Measurements from ENCODE around the gene JAKMIP1. TPM values are rescaled to one million over a fixed set of nuclear protein-coding genes. Genes with fewer than 3 reads are reported as not detected.

JAKMIP1 gene
- total and polyA plus RNA-seq, 2 of the 13 experiments (the other 11 are each of a cell fraction or from before 2014, with no cell fraction given) = not detected

DNA sequence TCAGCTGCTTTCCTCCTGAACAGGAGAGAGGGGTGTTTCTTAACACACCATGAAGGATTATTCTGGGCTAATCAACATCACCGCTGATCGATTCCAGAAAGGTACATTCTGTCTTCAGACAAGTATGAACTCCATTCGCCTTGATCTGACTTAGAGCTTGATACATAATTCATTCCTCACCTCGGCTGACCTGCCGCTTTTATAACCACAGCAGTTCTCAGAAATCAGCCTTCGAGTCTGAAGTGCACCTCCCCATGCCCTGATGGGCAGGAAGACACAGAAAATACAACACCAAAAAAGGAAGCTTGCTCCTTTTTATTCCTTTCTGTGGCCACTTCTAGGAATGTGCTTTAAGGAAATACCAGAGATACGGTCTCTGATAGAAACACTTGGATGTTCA, 85.7 kb downstream of the JAKMIP1 start (continued):
- TF ChIP-seq ZFX (CRISPR knock-in tag; IDR thresholded peaks at IDR 0.05; ENCODE audit: low read depth) (no peak), DPF2 (CRISPR knock-in tag; IDR thresholded peaks at IDR 0.05; ENCODE audit: borderline replicate concordance, low read depth) (no peak), YEATS2 (CRISPR knock-in tag; IDR thresholded peaks at IDR 0.05; ENCODE audit: borderline replicate concordance) (no peak), SUZ12 (IDR thresholded peaks at IDR 0.05; ENCODE audit: low read depth, low read length) (no peak), SP5 (CRISPR knock-in tag; IDR thresholded peaks at IDR 0.05; ENCODE audit: borderline replicate concordance, low read depth) (no peak), ZNF251 (CRISPR knock-in tag; IDR thresholded peaks at IDR 0.05) (no peak)
- TF ChIP-seq, protein P1, sequence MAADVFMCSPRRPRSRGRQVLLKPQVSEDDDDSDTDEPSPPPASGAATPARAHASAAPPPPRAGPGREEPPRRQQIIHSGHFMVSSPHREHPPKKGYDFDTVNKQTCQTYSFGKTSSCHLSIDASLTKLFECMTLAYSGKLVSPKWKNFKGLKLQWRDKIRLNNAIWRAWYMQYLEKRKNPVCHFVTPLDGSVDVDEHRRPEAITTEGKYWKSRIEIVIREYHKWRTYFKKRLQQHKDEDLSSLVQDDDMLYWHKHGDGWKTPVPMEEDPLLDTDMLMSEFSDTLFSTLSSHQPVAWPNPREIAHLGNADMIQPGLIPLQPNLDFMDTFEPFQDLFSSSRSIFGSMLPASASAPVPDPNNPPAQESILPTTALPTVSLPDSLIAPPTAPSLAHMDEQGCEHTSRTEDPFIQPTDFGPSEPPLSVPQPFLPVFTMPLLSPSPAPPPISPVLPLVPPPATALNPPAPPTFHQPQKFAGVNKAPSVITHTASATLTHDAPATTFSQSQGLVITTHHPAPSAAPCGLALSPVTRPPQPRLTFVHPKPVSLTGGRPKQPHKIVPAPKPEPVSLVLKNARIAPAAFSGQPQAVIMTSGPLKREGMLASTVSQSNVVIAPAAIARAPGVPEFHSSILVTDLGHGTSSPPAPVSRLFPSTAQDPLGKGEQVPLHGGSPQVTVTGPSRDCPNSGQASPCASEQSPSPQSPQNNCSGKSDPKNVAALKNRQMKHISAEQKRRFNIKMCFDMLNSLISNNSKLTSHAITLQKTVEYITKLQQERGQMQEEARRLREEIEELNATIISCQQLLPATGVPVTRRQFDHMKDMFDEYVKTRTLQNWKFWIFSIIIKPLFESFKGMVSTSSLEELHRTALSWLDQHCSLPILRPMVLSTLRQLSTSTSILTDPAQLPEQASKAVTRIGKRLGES (CRISPR knock-in tag; IDR thresholded peaks at IDR 0.05; ENCODE audit: borderline replicate concordance) = no peak
- TF ChIP-seq, protein P2, sequence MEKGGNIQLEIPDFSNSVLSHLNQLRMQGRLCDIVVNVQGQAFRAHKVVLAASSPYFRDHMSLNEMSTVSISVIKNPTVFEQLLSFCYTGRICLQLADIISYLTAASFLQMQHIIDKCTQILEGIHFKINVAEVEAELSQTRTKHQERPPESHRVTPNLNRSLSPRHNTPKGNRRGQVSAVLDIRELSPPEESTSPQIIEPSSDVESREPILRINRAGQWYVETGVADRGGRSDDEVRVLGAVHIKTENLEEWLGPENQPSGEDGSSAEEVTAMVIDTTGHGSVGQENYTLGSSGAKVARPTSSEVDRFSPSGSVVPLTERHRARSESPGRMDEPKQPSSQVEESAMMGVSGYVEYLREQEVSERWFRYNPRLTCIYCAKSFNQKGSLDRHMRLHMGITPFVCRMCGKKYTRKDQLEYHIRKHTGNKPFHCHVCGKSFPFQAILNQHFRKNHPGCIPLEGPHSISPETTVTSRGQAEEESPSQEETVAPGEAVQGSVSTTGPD (CRISPR knock-in tag; IDR thresholded peaks at IDR 0.05) = no peak
- TF ChIP-seq, protein P3, sequence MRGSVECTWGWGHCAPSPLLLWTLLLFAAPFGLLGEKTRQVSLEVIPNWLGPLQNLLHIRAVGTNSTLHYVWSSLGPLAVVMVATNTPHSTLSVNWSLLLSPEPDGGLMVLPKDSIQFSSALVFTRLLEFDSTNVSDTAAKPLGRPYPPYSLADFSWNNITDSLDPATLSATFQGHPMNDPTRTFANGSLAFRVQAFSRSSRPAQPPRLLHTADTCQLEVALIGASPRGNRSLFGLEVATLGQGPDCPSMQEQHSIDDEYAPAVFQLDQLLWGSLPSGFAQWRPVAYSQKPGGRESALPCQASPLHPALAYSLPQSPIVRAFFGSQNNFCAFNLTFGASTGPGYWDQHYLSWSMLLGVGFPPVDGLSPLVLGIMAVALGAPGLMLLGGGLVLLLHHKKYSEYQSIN (CRISPR knock-in tag; IDR thresholded peaks at IDR 0.05; ENCODE audit: borderline replicate concordance) = no peak
- TF ChIP-seq, protein P4, sequence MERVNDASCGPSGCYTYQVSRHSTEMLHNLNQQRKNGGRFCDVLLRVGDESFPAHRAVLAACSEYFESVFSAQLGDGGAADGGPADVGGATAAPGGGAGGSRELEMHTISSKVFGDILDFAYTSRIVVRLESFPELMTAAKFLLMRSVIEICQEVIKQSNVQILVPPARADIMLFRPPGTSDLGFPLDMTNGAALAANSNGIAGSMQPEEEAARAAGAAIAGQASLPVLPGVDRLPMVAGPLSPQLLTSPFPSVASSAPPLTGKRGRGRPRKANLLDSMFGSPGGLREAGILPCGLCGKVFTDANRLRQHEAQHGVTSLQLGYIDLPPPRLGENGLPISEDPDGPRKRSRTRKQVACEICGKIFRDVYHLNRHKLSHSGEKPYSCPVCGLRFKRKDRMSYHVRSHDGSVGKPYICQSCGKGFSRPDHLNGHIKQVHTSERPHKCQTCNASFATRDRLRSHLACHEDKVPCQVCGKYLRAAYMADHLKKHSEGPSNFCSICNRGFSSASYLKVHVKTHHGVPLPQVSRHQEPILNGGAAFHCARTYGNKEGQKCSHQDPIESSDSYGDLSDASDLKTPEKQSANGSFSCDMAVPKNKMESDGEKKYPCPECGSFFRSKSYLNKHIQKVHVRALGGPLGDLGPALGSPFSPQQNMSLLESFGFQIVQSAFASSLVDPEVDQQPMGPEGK (CRISPR knock-in tag; IDR thresholded peaks at IDR 0.05) = no peak
